SK-N-SH (cell line): Measurements from ENCODE around the gene ZNF280A. TPM values are rescaled to one million over a fixed set of nuclear protein-coding genes. Genes with fewer than 3 reads are reported as not detected.

Source experiments
- CTCF ChIA-PET: fragments of 300-600, 350-600 bp; formaldehyde crosslinking; extraction: SDS; loops from one replicate; lab custom pipeline; 2021; lab: Yijun Ruan, JAX
- POLR2A ChIA-PET: fragments of 350-600 bp; sonication (Branson Sonifier 250); formaldehyde crosslinking; extraction: SDS; loops from one replicate; lab custom pipeline; 2020; ENCODE audit warnings: antibody characterized with exemption, inconsistent platforms; lab: Yijun Ruan, JAX
- DNase-seq: peaks from one replicate; pipeline ENCODE4 v3.0.0; 2012
- H2AFZ ChIP-seq: fragments of 200-600 bp; sonication (generic); 2 replicates; pipeline ENCODE4 v1.8.1; 2016; ENCODE audit warnings: antibody characterized with exemption, mild to moderate bottlenecking, low read depth
- H3F3A ChIP-seq: fragments of 200-600 bp; sonication (generic); replicated peaks from 2 replicates; pipeline ENCODE3; 2016; ENCODE audit warnings: antibody characterized with exemption, mild to moderate bottlenecking; ENCODE audit not compliant: insufficient read depth
- H3K27ac ChIP-seq, 2 experiments: fragments of 200-500 bp in 1 of 2; fragments of 200-600 bp in 1 of 2; sonication (Bioruptor generic) in 1 of 2; sonication (generic), shearing (Covaris generic) in 1 of 2; 2 replicates each; pipeline versions ENCODE4 v1.5.1 to v1.6.1; 2014 to 2016; ENCODE audit warnings: low read depth in 2 of 2, inconsistent platforms in 1 of 2, low read length in 1 of 2, mild to moderate bottlenecking in 1 of 2, mixed read lengths in 1 of 2
- H3K27me3 ChIP-seq: fragments of 200-600 bp; sonication (generic), shearing (Covaris generic); 2 replicates; pipeline ENCODE4 v1.6.1; 2016; ENCODE audit warnings: mixed run types; ENCODE audit not compliant: insufficient read depth
- H3K36me3 ChIP-seq, 2 experiments: fragments of 200-500 bp in 1 of 2; fragments of 200-600 bp in 1 of 2; sonication (Bioruptor generic) in 1 of 2; sonication (generic) in 1 of 2; replicated peaks in 1 of 2; 2 replicates each; pipeline versions ENCODE3 to v1.5.1; 2014 to 2016; ENCODE audit warnings: low read length in 1 of 2, mild to moderate bottlenecking in 1 of 2; ENCODE audit not compliant: insufficient read depth in 2 of 2, control insufficient read depth in 1 of 2
- H3K4me1 ChIP-seq, 2 experiments: fragments of 200-500 bp in 1 of 2; fragments of 200-600 bp in 1 of 2; sonication (Bioruptor generic) in 1 of 2; sonication (generic), shearing (Covaris generic) in 1 of 2; 2 replicates each; pipeline versions ENCODE4 v1.5.1 to v1.6.1; 2014 to 2016; ENCODE audit warnings: low read depth in 1 of 2, low read length in 1 of 2, mixed run types in 1 of 2; ENCODE audit not compliant: insufficient read depth in 2 of 2, control insufficient read depth in 1 of 2
- H3K4me2 ChIP-seq: fragments of 200-600 bp; sonication (generic), shearing (Covaris generic); 2 replicates; pipeline ENCODE4 v1.6.1; 2017; ENCODE audit warnings: mixed run types
- H3K4me3 ChIP-seq, 2 experiments: fragments of 200-500 bp in 1 of 2; fragments of 200-600 bp in 1 of 2; sonication (Bioruptor generic) in 1 of 2; sonication (generic), shearing (Covaris generic) in 1 of 2; 2 replicates each; pipeline versions ENCODE4 v1.5.1 to v1.8.1; 2014 to 2016; ENCODE audit warnings: low read depth in 2 of 2, inconsistent platforms in 1 of 2, low read length in 1 of 2, mild to moderate bottlenecking in 1 of 2, mixed read lengths in 1 of 2, moderate library complexity in 1 of 2
- H3K79me2 ChIP-seq: fragments of 200-600 bp; sonication (generic); 2 replicates; pipeline ENCODE4 v1.8.1; 2017; ENCODE audit warnings: mild to moderate bottlenecking; ENCODE audit not compliant: insufficient read depth
- H3K9ac ChIP-seq: fragments of 200-600 bp; sonication (generic); 2 replicates; pipeline ENCODE4 v1.6.1; 2017; ENCODE audit warnings: mixed run types
- H3K9me2 ChIP-seq: fragments of 200-600 bp; sonication (generic); 2 replicates; pipeline ENCODE4 v1.6.1; 2017; ENCODE audit warnings: mixed run types
- H3K9me3 ChIP-seq: fragments of 200-600 bp; sonication (generic); 2 replicates; pipeline ENCODE4 v1.6.1; 2017; ENCODE audit warnings: mixed run types, mild to moderate bottlenecking, moderate library complexity
- H4K20me1 ChIP-seq: fragments of 200-600 bp; sonication (generic); 2 replicates; pipeline ENCODE4 v1.6.1; 2017; ENCODE audit warnings: mild to moderate bottlenecking, mixed run types; ENCODE audit not compliant: insufficient read depth
- CTCF ChIP-seq: fragments of 200-600 bp; sonication (generic); IDR thresholded peaks from 2 replicates; pipeline ENCODE4 v1.6.1; 2017; ENCODE audit warnings: antibody characterized with exemption, mild to moderate bottlenecking, moderate library complexity
- ELF1 ChIP-seq: IDR thresholded peaks from 2 replicates; pipeline ENCODE4 v1.4.0; 2012
- EP300 ChIP-seq, 2 experiments: IDR thresholded peaks; 2 replicates each; pipeline versions ENCODE4 v1.4.0 to v1.6.1; 2012; ENCODE audit warnings: borderline replicate concordance in 1 of 2, low read depth in 1 of 2, low read length in 1 of 2
- FOSL2 ChIP-seq: IDR thresholded peaks from 2 replicates; pipeline ENCODE4 v1.4.0; 2012; ENCODE audit warnings: low read depth, mild to moderate bottlenecking, moderate library complexity, borderline replicate concordance
- FOXJ3 ChIP-seq: sonication (generic); formaldehyde crosslinking; IDR thresholded peaks from 2 replicates; pipeline ENCODE4 v1.5.1; 2020; ENCODE audit warnings: mild to moderate bottlenecking, missing genetic modification reagents
- FOXM1 ChIP-seq: IDR thresholded peaks from 2 replicates; pipeline ENCODE4 v1.4.0; 2012; ENCODE audit warnings: low read depth, mild to moderate bottlenecking
- GATA2 ChIP-seq: sonication (generic); formaldehyde crosslinking; IDR thresholded peaks from 2 replicates; pipeline ENCODE4 v1.5.0; 2020; ENCODE audit warnings: mild to moderate bottlenecking, missing genetic modification reagents
- MXI1 ChIP-seq: IDR thresholded peaks from 2 replicates; pipeline ENCODE4 v1.6.1; 2012; ENCODE audit warnings: mild to moderate bottlenecking, low read depth, low read length, improper control_type of control experiment
- RAD21 ChIP-seq: IDR thresholded peaks from 2 replicates; pipeline ENCODE4 v1.6.1; 2012; ENCODE audit warnings: mild to moderate bottlenecking, low read length
- REST ChIP-seq: IDR thresholded peaks from 2 replicates; pipeline ENCODE4 v1.6.1; 2012; ENCODE audit warnings: mild to moderate bottlenecking, low read depth, low read length, moderate library complexity
- RFX5 ChIP-seq: IDR thresholded peaks from 2 replicates; pipeline ENCODE4 v1.6.1; 2012; ENCODE audit warnings: mild to moderate bottlenecking, improper control_type of control experiment, low read length
- RXRA ChIP-seq: IDR thresholded peaks from 2 replicates; pipeline ENCODE4 v1.4.0; 2012; ENCODE audit warnings: low read depth, mild to moderate bottlenecking, borderline replicate concordance
- TAF1 ChIP-seq: IDR thresholded peaks from 2 replicates; pipeline ENCODE4 v1.6.1; 2012; ENCODE audit warnings: low read depth, mild to moderate bottlenecking, low read length, moderate library complexity, borderline replicate concordance
- TEAD4 ChIP-seq: IDR thresholded peaks from 2 replicates; pipeline ENCODE4 v1.4.0; 2012; ENCODE audit warnings: mild to moderate bottlenecking, borderline replicate concordance; ENCODE audit not compliant: insufficient read depth
- USF1 ChIP-seq: IDR thresholded peaks from 2 replicates; pipeline ENCODE4 v1.4.0; 2012; ENCODE audit warnings: low read depth, borderline replicate concordance
- USF2 ChIP-seq: fragments of 150-350 bp; IDR thresholded peaks from 2 replicates; pipeline ENCODE4 v1.6.1; 2017; ENCODE audit warnings: antibody characterized with exemption, low read length, low read depth, borderline replicate concordance
- YY1 ChIP-seq: IDR thresholded peaks from 2 replicates; pipeline ENCODE4 v1.4.0; 2012; ENCODE audit warnings: low read depth, mild to moderate bottlenecking
- WGBS: methylation state at CpG from one replicate; pipeline ENCODE4 v1.1.6; 2017; ENCODE audit warnings: low lambda C conversion rate; 5-methylcytosine and 5-hydroxymethylcytosine counted together
- polyA plus RNA-seq, 3 experiments: library from polyadenylated mRNA; depleted of rRNA; stranded (reverse); fragments of >200 nt; gene quantifications; 2 replicates each; pipeline ENCODE4 v1.2.3, GENCODE V29; 2012

ZNF280A gene
- polyA plus RNA-seq, 1 of the 3 experiments (the other 2 are of a cell fraction): not detected

GRCh38 chr22:22547226-22547625 is 27.2 kb upstream of the ZNF280A start:
- Histone ChIP-seq H3K27me3 (no peaks in the 10 kb centered on the region), H3K79me2 (peaks cover 20% of the 10 kb centered on the region)

GRCh38 chr22:22546490-22546889 is 26.4 kb upstream of the ZNF280A start:
- Histone ChIP-seq H3K36me3 (peaks cover 40 to 50% of the 10 kb centered on the region in 2 experiments), H3K27me3 (no peaks in the 10 kb centered on the region), H2AFZ (no peak overlapping the region)
- TF ChIP-seq REST (no peak), TAF1 (no peak), EP300 (IDR thresholded peaks at IDR 0.05; ENCODE audit: borderline replicate concordance in 1 of 2, low read depth in 1 of 2, low read length in 1 of 2) (no peak), FOSL2 (no peak), FOXM1 (no peak), YY1 (no peak), TEAD4 (no peak), MXI1 (no peak), CTCF (no peak), GATA2 (CRISPR knock-in tag) (no peak), RXRA (no peak), RFX5 (no peak), USF2 (no peak), USF1 (no peak), FOXJ3 (no peak), ELF1 (no peak), RAD21 (no peak)
- TF ChIP-seq, all 33 proteins: peak for 0
- Histone ChIP-seq H3K9me2 (no peaks in the 10 kb centered on the region), H3K9me3 (no peaks in the 10 kb centered on the region), H3K4me2 (no peak overlapping the region), H4K20me1 (peaks cover 46% of the 10 kb centered on the region), H3K27ac (no peak overlapping the region), H3K4me3 (no peak overlapping the region), H3F3A (peaks cover 29% of the 10 kb centered on the region), H3K9ac (no peak overlapping the region), H3K4me1 (peaks cover 0 to 10% of the 10 kb centered on the region in 2 experiments; a peak in 1 of 4 replicates), H3K79me2 (peaks cover 12% of the 10 kb centered on the region)
- ChIA-PET POLR2A (interaction anchor here (0.9 to 1.6 kb wide), 2 partner anchors 8 to 13 kb away, joined by 3 to 6 read pairs; partner anchors contain the start of gene PRAME), CTCF (interaction anchor here (0.9 to 2.4 kb wide), 3 partner anchors 10 to 82 kb away, joined by 3 to 10 read pairs (median 3); partner anchors contain the start of gene ZNF280B)
- no peak for DNase-seq
- WGBS: 94% methylated on average over 4 of the region's 5 CpGs

More at GRCh38 chr22:22547226-22547625, 27.2 kb upstream of the ZNF280A start:
- no peak for TF ChIP-seq GATA2 (CRISPR knock-in tag)
- no peak for TF ChIP-seq FOXM1
- TF ChIP-seq, all 33 proteins: peak for 0
- no peaks in the 10 kb centered on the region for H3K9me3 ChIP-seq
- CTCF ChIA-PET: interaction anchor here (0.9 to 2.4 kb wide), 3 partner anchors 10 to 83 kb away, joined by 3 to 10 read pairs (median 3); partner anchors contain the start of gene ZNF280B
- no peak overlapping the region for H3K27ac ChIP-seq
- no peaks in the 10 kb centered on the region for H3K9me2 ChIP-seq
- no peak overlapping the region for H2AFZ ChIP-seq
- no peak overlapping the region for H3K4me2 ChIP-seq
- peaks cover 47 to 57% of the 10 kb centered on the region in 2 experiments for H3K36me3 ChIP-seq
- WGBS: 77% methylated on average over 3 of the region's 3 CpGs
- DNase-seq: no peak
- H4K20me1 ChIP-seq: peaks cover 53% of the 10 kb centered on the region
- POLR2A ChIA-PET: interaction anchor here (0.9 to 1.6 kb wide), 2 partner anchors 8 to 12 kb away, joined by 3 to 6 read pairs; partner anchors contain the start of gene PRAME
- H3K4me1 ChIP-seq: peaks cover 0 to 10% of the 10 kb centered on the region in 2 experiments; a peak in 2 of 4 replicates
- H3K9ac ChIP-seq: no peak overlapping the region
- no peak overlapping the region for H3K4me3 ChIP-seq
- peaks cover 29% of the 10 kb centered on the region for H3F3A ChIP-seq
